NCI-H1694 treated with DMSO at 0.1 percent for 48 hours (cell line): ENCODE data around the gene ERBB4.
"Not testable (repeated sequence)": the region's sequence is repeated elsewhere in the genome, so short reads cannot be mapped to it uniquely, and the experiment has no call there.

ENCODE experiments used
- DNase-seq: peaks from one replicate; lab custom pipeline; 2025; lab: John Stamatoyannopoulos, UW

ERBB4 gene

DNA sequence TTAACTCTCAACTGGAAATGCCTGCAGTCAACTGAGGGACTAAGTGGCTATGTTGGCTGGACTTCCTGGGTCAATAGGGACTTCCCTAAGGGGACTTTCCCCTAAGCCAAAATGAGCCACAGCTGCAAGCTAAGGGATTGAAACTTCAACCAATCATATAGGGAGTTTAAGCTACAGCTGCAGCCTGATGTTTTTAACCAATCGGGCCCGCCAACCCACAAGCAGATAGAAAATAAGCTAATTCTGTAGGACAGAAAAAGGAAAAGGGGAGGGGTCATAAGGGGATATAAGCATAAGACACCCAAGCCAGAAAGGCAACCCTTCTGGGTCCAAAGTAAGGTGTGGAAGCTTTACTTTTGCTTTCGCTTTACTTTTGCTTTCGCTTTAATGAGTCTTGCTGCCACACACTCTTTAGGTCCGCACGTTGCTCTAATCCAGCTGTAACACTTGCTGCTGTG is 927.5 kb downstream of the ERBB4 start:
- DNase-seq, result no peak

GRCh38 chr2:211609127-211609526 is 929.5 kb downstream of the ERBB4 start:
- no peak for DNase-seq

DNA sequence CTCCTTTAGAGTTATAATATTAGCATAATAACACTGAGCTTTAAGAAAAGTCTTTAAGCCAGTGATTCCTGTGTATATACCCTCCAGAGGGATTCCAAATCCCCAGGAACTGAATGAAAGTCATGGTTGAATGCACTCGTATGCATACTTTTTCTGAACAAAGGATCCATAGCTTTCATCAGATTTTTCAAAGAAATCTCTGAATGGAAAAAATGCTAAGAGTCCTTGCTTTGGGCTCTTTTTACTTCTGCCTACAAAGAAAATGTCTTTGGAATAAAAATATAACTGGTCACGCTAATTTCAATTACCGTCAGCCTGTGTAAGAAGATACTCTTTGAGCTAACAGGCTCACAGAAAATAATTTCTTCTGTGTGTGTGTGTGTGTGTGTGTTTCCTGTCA is 939.5 kb downstream of the ERBB4 start:
- DNase-seq, result no peak

DNA sequence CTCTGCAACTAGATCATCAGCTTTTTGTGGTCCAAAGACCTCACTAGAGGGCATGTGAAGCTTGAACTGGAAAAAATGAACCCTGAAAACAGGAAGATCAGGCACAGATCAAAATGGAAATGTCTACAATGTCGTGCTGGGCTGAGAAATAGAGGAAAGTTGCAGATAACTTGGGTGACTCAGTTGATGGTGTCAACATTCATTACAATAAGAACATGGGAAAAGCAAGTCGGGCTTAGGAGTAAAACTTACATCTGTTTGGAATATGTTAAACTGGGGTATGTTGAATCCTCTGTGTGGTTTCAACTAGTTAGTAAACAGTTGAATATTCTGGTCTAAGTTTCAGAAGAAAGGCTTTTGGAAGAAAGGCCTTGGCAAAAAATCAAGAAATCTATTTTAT is 940.4 kb downstream of the ERBB4 start:
- DNase-seq, result no peak

DNA sequence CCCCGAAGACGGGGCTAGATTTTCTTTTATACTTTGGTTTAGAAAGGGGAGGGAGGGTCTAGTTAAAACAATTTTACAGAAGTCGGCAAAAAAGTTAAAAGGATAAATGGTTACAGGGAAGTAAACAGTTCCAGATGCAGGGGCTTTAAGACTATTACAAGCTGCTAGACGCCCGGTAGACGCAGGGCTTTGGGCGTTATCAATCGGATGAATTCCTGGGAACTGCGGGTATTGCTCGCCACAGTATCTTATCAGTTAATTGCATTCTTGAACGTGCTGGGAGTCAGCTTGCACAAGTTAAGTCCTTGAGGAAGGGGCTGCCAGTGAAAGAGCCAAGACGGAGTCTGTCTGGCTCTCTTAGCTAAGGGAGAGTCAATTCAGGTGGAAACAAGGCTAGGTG is 946.6 kb downstream of the ERBB4 start:
- DNase-seq, result not testable (repeated sequence)

DNA sequence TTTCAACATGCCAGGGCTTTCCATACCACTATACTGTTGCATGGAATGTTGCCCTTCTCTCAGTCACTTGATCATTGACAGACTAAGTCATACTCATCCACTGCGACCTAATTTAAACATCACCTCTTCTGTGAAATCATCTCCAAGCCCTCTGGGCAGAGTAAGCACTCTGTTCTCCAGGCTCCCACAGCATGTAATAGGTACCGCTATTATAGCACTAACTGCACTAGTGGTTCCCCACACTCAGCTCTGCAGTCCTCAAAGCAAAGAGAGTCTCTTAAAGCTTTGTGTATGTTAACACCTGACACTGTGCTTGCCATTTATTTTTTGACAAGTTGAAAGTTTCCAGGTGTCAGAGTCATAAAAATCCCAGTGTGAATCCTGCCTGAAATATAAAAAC is 947.2 kb downstream of the ERBB4 start:
- no peak for DNase-seq

DNA sequence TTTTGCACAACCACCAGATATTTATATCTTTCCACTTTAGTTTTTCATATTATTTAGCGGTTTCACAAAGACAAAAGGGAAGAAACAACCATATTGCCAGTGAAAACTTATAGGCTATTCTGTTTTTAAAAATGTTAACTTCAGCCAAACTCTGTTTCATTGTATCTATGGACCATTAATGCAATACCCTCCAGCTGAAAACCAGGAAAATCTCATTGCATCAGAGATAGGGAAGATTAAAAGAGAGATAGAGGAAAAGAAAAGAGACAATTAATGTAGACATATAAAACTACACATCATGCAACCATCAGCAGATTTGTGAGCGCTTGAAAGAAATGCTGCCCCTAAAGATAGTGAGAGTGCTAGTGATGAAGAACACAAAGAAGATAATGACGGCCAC is 970.2 kb downstream of the ERBB4 start:
- no peak for DNase-seq

- no peak for DNase-seq
These were observed 974.2 kb downstream of the ERBB4 start for GRCh38 chr2:211564441-211564840.

- DNase-seq, result no peak
These were observed 993.0 kb downstream of the ERBB4 start for GRCh38 chr2:211545582-211545981.

DNA sequence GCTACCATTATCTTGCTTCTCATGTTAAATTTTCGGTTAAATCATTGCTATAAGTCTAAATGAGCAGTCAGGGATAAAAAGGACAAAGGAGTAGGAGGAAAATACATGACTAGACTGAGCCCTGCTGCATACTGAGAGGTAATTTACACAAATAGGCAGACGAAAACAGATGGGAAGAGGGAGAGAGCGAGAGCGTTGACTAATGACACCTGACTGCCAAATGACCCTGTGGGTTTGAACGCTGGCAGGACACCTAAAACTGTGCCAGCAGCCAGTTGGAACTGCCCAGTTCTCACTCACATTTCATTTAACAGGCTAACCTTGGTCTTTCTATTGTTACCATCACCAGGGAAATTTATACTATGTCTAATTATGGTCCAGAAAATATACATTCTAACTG is 1004.0 kb downstream of the ERBB4 start:
- DNase-seq, result peak; percentile 79

DNA sequence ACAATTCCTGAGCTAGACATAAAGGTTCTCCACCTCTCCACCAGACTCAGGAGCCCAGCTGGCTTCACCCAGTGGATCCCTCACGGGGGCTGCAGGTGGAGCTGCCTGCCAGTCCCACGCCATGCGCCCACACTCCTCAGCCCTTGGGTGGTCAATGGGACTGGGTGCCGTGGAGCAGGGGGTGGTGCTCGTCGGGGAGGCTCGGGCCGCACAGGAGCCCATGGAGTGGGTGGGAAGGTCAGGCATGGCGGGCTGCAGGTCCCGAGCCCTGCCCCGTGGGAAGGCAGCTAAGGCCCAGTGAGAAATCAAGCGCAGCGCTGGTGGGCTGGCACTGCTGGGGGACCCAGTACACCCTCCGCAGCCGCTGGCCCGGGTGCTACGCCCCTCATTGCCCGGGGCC is 1014.4 kb downstream of the ERBB4 start:
- not testable (repeated sequence) for DNase-seq

DNA sequence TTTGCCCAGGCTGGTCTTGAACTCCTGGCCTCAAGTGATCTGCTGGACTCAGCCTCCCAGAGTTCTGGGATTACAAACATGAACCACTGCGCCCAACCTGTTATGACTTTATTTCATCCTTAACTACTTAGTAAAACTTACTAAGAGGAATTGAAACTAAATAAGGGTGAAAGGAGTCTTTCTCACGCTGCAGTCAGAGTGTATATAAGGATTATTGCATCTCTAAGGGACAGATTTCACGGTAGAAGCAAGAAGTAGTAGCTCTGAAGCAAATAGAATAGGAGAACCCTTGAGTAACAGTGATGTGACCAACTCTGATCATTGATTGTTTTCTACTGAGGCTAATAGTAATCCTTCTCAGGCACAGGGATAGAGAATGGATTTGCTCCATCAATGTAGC is 1022.1 kb downstream of the ERBB4 start:
- DNase-seq, result no peak

DNA sequence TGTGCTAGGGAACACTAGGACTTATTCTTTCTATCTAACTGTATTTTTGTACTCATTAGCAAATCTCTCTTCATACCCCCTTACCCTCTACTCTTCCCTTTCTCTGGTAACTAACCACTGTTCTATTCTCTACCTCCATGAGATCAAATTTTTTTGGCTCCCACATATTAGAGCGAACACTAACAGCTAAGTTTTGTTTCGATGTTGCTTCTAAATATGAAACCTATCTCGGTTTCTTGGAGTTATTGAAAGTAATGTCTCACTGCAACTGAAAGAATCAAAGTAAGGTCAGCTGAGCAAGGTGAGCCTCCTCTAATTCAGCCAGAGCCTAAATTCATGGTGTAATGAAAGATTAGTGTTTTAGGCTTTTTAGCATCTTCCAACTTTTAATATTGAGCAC is 1024.6 kb downstream of the ERBB4 start:
- DNase-seq, result no peak

DNA sequence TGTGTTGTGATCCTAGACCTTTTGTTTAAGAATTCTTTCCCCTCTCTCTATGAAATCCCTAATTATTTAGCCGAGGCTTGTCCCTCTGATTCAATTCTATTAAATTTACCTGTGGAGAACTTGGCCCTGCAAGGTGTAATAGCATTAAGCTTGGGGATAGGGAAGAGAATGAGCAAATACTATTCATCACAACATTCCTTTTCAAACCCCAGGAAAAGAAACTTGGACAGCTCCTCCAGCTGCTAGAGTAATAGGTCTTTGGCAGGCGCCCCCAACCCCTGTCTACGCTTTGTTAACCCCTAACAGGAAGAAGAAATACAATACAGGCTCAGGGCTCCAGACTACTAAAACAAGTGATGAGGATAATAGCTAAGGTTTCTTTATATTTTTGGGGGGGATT is 1025.2 kb downstream of the ERBB4 start:
- DNase-seq, result no peak

DNA sequence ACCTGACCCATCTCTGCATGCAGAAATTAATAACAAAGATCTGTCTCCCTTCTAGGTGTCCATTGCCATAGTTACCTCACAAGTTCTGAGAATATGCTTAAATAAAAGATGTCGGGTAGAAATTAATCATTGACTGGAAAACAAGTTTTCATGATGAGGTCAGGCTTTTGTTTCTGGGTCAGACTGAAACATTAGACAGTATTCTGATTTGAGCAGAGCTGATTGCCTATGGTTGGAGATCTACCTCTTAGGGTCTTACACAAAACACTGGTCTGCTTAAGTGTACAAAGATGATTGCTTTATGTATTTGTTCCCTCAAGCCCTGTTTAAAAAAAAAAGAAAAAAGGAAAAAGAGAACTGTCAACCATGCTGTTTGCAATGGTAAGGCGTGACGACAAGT is 1025.8 kb downstream of the ERBB4 start:
- no peak for DNase-seq

DNA sequence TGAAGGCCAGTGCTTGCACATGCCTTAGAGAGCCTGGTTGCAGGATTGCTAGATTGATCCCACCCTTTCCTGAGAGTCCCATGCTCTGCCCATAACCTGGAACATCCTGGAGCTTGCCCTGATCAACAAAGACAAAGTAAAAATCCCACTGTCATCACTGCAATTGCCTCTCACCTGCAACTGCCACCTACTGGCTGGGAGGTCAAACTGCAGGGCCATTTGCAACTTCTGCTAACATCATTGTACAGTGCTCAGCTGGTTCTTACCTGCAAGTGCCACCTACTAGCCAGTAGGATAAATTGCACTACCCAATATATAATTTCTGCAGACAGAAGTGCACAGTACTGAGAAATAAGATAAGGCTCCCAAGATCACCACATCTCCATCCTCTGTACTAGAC is 1034.7 kb downstream of the ERBB4 start:
- no peak for DNase-seq

DNA sequence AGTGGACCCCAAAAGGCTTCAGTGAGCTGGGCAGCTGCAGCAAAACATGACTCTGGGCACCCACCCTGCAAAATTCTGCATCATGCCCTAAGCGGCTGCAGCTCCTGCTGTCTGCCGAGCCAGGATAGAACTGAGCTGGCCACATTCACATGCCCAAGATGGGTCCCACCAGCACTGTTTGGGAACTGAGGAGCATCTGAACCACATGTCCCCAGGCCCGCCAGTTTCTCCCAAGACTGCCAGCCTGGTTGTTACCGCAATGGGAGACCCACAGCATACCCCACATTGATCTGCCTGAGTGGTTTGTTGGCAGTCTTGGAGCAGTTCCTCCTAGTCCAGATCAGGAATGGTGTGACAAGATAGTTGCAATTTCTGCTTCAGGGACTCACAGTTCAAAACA is 1035.4 kb downstream of the ERBB4 start:
- no peak for DNase-seq

- no peak for DNase-seq
These were observed 1039.9 kb downstream of the ERBB4 start for GRCh38 chr2:211498551-211499205.

- peak; percentile 71 for DNase-seq
These were observed 1043.3 kb downstream of the ERBB4 start for GRCh38 chr2:211495339-211495738.

DNA sequence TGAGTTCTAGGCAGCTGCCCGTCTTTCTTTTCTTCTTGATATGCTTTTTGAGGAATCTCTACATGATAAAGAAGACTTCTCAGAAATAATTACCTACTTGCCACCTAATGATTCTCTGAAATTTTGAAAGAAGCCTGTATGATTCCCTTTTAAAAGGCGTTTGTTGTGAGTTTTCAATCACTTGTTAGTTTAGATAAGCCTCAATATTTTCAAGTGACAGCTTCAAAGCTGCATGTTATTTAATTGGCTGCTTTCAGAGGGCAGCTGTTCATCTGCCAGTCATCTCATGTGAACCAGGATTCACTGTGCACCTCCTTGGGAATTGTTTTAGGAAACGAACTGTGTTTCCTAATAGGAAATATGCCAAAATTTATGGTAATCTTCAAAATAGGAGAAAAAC is 1044.1 kb downstream of the ERBB4 start:
- peak; percentile 27 for DNase-seq

DNA sequence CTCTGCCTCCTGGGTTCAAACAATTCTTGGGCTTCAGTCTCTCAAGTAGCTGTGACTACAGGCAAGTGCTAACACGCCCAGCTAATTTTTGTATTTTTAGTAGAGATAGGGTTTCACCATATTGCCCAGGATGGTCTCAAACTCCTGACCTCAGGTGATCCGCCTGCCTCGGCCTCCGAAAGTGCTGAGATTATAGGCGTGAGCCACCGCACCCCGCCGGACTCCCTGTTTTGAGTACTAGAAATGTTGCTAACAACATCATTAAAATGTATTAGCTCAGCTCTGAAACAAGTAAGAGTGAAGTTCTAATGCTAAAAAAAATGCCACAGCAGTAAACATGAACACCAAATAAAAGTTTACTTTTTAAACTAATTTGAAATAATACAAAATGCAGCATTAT is 1044.5 kb downstream of the ERBB4 start:
- no peak for DNase-seq

DNA sequence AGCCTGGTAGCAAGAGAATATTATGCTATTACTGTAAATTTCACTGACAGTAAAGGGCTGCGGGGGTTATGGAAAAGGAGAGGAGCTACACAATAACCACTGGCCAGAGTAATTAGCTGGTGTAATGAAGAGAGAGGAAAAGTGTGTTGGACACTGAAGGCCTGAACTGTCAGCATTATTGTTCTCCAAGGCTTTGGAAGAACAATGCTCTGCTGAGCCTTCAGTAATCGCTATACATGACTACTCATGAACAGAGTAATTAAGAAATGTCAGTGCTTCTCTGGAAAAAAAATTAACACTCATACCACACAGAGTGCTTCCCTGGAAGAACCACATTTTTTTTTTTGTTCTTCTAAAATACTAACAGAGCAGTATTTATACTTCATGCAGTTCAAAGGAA is 1050.9 kb downstream of the ERBB4 start:
- DNase-seq, result no peak

GRCh38 chr2:211479536-211480150 is 1059.0 kb downstream of the ERBB4 start:
- DNase-seq, result no peak
